T-helper 2 cell treated with Interferon-gamma antibody and Interleukin-4, amounts not matched to agents 5 μg/mL and 100 μg/mL, for 36 hours (primary cell): ENCODE data around the gene DNTT.

ENCODE experiments used
- DNase-seq: peaks from one replicate; pipeline ENCODE4 v3.0.0; 2021; ENCODE audit warnings: low spot score
- H3K27ac Mint-ChIP-seq: one replicate; pipeline ENCODE4 v1.8.0; 2021; ENCODE audit warnings: mild to moderate bottlenecking, mixed read lengths
- H3K27me3 Mint-ChIP-seq: one replicate; pipeline ENCODE4 v1.8.0; 2021; ENCODE audit warnings: low read depth, mixed read lengths
- H3K36me3 Mint-ChIP-seq: one replicate; pipeline ENCODE4 v1.8.0; 2021; ENCODE audit warnings: low read depth, mixed read lengths
- H3K4me1 Mint-ChIP-seq: one replicate; pipeline ENCODE4 v1.8.0; 2021; ENCODE audit warnings: low read depth, mixed read lengths
- H3K4me3 Mint-ChIP-seq: one replicate; pipeline ENCODE4 v1.8.0; 2022; ENCODE audit warnings: mild to moderate bottlenecking, moderate library complexity, mixed read lengths
- H3K9me3 Mint-ChIP-seq: one replicate; pipeline ENCODE4 v1.8.0; 2021; ENCODE audit warnings: mixed read lengths

The DNTT gene

DNA sequence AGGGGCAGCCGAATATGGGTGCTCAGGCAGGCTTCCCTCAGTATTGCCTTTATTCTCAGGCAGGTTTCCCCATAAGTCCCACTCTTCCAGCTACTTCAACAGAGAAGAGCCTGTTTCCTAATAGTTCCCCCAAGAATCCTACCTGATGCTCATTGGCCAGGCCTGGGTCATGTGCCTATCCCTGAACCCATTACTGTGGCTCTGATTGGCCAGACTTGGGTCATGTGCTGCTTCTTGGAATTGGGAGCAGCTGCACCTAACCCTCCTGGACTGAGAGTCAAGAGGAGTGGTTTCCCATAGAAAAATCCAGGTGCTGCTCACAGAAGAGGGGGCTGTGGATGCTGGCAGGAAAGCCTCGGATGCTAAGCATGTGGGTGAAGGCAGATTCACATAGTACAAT, 32.9 kb downstream of the DNTT start:
- H3K36me3 Mint-ChIP-seq, result no peaks in the 10 kb centered on the region
- H3K27me3 Mint-ChIP-seq, result peaks cover 37% of the 10 kb centered on the region
- no peaks in the 10 kb centered on the region for H3K9me3 Mint-ChIP-seq
- H3K4me1 Mint-ChIP-seq, result peaks cover 12% of the 10 kb centered on the region
- no peak overlapping the region for H3K4me3 Mint-ChIP-seq
- DNase-seq, result no peak
- H3K27ac Mint-ChIP-seq, result no peak overlapping the region

DNA sequence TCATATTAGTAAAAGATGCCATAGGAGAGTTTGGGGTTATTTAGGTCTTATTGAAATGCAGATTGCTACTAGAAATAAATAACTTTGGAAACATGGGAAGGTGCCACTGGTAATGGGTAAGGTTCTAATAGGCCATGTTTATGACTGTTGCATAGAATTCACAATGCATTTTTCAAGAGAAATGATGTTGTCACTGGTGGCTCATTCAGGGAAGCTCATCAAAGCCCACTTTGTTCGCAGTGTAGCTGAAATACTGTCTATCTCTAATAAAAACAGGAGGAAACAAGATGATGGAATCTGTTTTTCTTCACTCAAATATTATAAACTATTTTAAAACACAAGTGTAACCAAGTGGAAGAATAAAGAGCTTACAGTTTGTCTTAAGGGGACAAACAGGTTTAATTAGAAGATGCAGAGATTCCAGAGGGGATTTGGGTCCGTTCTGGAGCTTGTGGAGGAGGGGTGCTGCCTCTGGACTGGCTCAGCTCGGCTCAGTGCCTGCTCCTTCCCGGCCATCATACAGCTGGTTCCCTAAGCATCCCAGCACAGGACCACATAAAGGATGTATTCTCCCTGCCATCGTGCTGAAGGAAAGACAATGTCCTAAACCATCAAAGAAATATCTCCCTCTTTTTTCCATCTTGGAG, 34.2 kb downstream of the DNTT start:
- Mint-ChIP-seq H3K27ac (no peak overlapping the region), H3K4me1 (peaks cover 6% of the 10 kb centered on the region), H3K9me3 (no peaks in the 10 kb centered on the region), H3K4me3 (no peak overlapping the region), H3K27me3 (peaks cover 25% of the 10 kb centered on the region), H3K36me3 (no peaks in the 10 kb centered on the region)
- DNase-seq, result no peak

- DNase-seq, result no peak
- no peak overlapping the region for H3K4me3 Mint-ChIP-seq
- H3K9me3 Mint-ChIP-seq, result no peaks in the 10 kb centered on the region
- H3K27ac Mint-ChIP-seq, result no peak overlapping the region
- peaks cover 18% of the 10 kb centered on the region for H3K27me3 Mint-ChIP-seq
- H3K4me1 Mint-ChIP-seq, result peaks cover 3% of the 10 kb centered on the region
- H3K36me3 Mint-ChIP-seq, result no peaks in the 10 kb centered on the region
These were observed 35.1 kb downstream of the DNTT start for GRCh38 chr10:96339383-96339782.

DNA sequence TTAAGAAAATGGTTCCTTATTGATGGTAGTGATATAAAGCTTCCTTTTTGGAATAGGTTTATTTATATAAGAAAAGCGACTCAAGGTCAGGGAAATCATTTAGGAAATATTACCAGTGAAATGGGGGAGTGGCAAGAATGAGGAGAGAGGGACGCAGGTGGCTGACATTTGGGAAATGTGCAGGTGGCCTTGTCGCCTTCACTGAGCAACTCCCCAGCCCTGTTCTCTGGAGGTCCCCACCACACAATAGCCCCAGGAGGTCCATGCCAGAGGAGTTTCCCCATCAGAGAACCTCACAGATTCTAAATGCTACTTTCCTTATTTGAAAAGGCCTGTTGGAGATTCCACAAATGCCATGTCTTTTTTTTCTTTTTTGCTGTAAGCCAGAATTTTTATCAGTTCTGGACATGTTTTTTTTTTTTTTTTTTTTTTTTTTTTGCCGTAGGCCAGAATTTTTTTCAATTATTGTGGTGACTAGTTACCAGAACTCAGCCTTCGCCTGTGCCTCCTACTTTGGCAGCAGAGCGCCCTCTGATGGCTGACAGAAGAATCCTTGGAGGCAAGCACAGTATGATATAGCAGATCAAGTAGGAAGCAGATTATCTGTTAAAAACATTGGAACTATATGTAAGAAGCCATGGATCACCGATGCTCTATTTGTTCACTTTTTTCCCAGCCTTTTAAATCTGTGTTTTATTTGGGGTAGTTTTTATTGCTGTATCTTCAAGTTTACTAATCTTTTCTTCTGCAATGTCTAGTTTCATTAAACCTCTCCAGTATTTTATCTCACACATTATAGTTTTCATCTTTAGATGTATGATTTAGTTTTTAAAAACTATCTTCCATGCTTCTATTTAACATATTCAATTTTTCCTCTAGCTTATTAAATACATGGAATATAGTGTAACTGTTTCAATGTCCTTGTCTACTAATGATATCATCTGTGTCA, 36.0 kb downstream of the DNTT start:
- Mint-ChIP-seq H3K4me1 (peaks cover 3% of the 10 kb centered on the region), H3K4me3 (no peak overlapping the region), H3K27me3 (peaks cover 18% of the 10 kb centered on the region), H3K27ac (no peak overlapping the region), H3K36me3 (no peaks in the 10 kb centered on the region), H3K9me3 (no peaks in the 10 kb centered on the region)
- peak; percentile 42 for DNase-seq

DNA sequence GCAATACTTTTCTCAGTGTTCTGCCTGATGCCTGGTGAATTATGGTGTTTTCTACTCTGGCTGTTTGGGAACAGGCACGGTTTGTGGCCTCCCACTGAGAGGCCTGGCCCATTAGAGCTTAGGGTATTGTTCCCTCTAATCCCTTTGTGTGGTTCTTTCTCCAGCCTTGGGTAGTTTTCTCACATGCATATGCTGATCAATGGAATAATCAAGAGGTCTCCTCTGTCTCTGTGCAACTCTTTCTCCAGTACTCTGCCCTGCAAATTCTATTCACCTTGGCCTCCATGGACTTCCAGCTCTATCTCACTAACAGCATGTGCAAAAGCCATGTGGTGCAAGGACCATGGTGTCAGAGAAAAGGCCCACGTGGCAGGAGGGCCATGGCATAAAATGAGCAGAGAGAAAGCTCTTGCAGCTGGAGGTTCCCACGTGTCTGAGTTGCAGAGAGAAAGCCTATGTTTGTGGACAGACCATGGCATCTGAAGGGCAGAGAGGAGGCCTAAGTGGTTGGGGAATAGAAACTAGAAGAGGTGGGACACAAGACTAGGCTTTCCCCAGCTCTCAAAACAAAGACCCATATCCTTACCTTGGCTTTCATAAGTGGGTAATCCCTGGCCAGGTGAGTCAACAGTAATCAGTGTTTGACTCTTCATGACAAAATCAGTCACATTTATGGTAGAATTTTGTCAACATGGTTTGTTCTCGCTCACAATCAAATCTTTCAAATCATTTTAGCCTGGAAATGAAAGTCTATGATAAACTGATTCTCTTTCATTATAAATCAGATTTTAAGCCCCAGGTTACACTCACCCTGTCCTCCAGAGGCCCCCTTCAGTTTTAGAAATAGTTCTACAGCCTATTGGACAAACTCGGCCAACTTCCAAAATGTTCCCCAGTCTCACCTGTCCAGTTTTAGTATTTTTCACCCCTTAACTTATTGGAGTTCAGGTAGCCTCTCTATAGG, 37.3 kb downstream of the DNTT start:
- Mint-ChIP-seq H3K36me3 (no peaks in the 10 kb centered on the region), H3K27me3 (peaks cover 25% of the 10 kb centered on the region), H3K4me1 (peaks cover 3% of the 10 kb centered on the region), H3K4me3 (no peak overlapping the region), H3K27ac (no peak overlapping the region), H3K9me3 (peaks cover 8% of the 10 kb centered on the region)
- no peak for DNase-seq

DNA sequence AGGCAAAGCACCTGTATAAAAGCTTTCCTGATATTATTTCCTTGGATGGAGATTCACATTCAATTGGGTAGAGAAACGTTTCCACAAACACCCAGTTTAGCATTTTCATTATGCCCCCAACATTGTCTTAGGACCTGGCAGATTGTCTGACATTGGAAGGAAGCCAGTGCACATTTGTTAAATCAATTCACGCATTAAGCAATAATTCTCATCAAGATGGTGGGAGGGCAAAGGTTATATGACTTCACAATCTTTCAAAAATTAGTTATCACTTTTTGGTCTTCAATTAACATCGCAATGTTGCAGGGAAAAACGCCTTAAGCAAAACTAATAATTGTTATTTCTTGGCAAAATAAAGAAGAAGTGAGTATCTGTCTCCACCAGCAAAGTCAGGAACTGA, 38.2 kb downstream of the DNTT start:
- Mint-ChIP-seq H3K27me3 (peaks cover 24% of the 10 kb centered on the region), H3K4me1 (peaks cover 3% of the 10 kb centered on the region), H3K27ac (no peak overlapping the region), H3K4me3 (no peak overlapping the region), H3K9me3 (peaks cover 9% of the 10 kb centered on the region), H3K36me3 (no peaks in the 10 kb centered on the region)
- DNase-seq, result no peak

- H3K4me1 Mint-ChIP-seq, result peaks cover 3% of the 10 kb centered on the region
- peaks cover 9% of the 10 kb centered on the region for H3K9me3 Mint-ChIP-seq
- no peaks in the 10 kb centered on the region for H3K36me3 Mint-ChIP-seq
- H3K27ac Mint-ChIP-seq, result no peak overlapping the region
- H3K4me3 Mint-ChIP-seq, result no peak overlapping the region
- peaks cover 18% of the 10 kb centered on the region for H3K27me3 Mint-ChIP-seq
- no peak for DNase-seq
These were observed 39.9 kb downstream of the DNTT start for GRCh38 chr10:96344178-96344577.

DNA sequence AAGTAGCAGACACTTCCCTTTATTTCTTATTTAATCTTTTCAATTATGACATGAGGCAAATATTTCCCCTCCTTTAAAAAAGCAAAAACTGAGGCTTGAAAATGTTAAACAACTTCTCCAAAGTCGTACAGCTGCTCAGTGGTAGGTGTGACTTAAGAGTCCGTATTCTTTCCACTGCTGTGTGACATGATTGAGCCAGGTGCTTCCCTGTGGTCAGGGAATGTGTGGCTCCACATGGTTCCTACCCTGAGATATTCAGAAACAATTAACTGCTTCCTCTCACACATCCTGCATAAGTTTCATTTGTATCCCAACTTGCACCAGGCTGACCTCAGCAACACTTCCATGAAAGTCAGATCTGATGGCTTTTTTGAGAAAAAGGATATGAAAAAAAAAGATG, 41.0 kb downstream of the DNTT start:
- peaks cover 9% of the 10 kb centered on the region for H3K9me3 Mint-ChIP-seq
- peaks cover 3% of the 10 kb centered on the region for H3K4me1 Mint-ChIP-seq
- H3K27me3 Mint-ChIP-seq, result peaks cover 19% of the 10 kb centered on the region
- H3K27ac Mint-ChIP-seq, result no peak overlapping the region
- no peak for DNase-seq
- no peaks in the 10 kb centered on the region for H3K36me3 Mint-ChIP-seq
- H3K4me3 Mint-ChIP-seq, result no peak overlapping the region

DNA sequence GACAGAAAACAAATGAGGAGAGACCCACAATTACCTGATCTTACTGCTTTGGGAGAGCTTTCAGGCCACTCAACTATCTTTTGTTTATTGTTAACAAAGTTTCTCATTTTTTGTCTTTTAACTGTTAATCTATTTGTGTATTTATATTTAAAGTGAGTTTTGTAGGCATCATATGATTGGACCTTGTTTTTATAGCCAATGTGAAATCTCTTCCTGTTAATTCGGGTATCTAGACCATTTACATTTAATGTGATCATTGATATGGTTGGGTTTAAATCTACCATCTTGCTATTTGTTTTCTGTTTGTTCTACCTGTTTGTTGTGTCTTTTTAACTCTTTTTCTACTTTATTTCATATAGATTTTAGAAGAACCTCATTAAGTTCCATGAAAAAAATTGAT, 42.1 kb downstream of the DNTT start:
- peaks cover 3% of the 10 kb centered on the region for H3K4me1 Mint-ChIP-seq
- no peaks in the 10 kb centered on the region for H3K36me3 Mint-ChIP-seq
- H3K9me3 Mint-ChIP-seq, result peaks cover 9% of the 10 kb centered on the region
- H3K4me3 Mint-ChIP-seq, result no peak overlapping the region
- no peak for DNase-seq
- H3K27me3 Mint-ChIP-seq, result peaks cover 23% of the 10 kb centered on the region
- no peak overlapping the region for H3K27ac Mint-ChIP-seq

DNA sequence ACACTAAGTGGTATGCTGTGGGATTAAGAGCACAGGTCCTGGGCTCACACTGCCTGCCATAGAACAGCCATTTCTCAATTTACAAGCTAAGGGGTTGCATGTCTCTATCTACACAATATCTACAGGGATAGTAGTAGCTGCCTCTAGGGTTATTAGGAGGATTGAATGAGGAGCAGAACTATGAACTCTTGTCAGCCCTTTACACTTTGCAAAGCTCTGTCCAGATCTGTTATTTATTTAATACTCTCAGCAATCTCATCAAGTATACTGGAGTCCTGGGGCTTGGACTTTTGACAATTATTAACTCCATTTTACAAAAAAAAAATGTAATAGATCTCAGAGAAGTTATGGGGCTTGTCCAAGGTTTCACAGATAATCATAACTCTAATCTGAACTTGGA, 47.8 kb downstream of the DNTT start:
- Mint-ChIP-seq H3K4me1 (no peaks in the 10 kb centered on the region), H3K9me3 (no peaks in the 10 kb centered on the region), H3K27me3 (peaks cover 19% of the 10 kb centered on the region), H3K36me3 (no peaks in the 10 kb centered on the region), H3K27ac (no peak overlapping the region), H3K4me3 (no peak overlapping the region)
- DNase-seq, result no peak

DNA sequence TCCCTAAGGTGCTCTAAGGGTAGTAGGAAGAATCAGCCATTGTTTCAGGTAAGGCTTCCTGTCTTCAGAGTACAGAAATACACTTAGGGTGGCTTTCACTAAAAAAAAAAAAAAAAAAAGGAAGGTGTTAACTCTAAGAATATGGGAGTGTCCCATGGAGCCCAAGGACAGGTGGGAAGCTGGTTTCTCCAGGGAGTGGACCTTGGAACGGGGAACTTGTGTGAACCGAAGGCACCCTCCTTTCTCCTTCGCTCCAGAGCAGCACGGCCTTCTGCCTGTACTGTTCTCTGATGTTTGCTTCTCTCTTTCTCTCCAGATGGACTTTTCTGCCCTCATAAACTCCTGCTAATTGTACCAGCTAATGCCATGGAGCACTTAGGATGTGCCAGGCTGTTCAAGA, 48.3 kb downstream of the DNTT start:
- Mint-ChIP-seq H3K27ac (no peak overlapping the region), H3K36me3 (no peaks in the 10 kb centered on the region), H3K4me3 (no peak overlapping the region), H3K4me1 (no peaks in the 10 kb centered on the region), H3K27me3 (peaks cover 17% of the 10 kb centered on the region), H3K9me3 (no peaks in the 10 kb centered on the region)
- no peak for DNase-seq

DNA sequence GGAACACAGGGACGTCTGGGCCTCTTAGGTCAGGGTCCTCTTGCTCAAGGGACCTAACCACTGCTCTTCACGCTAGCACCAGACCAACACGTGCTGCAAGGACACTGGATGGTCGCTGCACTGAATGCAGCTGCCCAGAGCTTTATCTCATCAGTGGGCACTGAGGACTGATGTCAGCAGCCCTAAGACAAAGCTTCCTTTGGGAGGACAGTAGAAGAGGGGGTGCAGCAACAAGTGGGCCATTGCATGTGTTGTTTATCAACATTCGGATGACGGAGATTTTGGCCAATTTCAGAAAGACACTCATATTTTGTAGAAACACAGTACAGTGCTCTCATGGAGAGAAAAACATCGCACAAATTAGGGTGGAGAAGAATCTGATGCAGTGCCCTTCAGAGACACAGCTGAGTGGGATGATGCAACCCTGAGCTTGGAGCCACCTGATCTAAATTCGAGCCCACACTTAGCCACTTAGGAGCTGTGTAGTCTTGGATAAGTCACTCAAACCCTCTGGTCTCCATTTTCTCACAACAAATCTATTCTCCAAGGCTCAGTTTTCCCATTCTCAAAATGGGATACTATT, 52.9 kb downstream of the DNTT start:
- DNase-seq, result no peak
- H3K36me3 Mint-ChIP-seq, result no peaks in the 10 kb centered on the region
- no peaks in the 10 kb centered on the region for H3K9me3 Mint-ChIP-seq
- H3K4me1 Mint-ChIP-seq, result no peaks in the 10 kb centered on the region
- H3K27ac Mint-ChIP-seq, result no peak overlapping the region
- H3K27me3 Mint-ChIP-seq, result peaks cover 10% of the 10 kb centered on the region
- H3K4me3 Mint-ChIP-seq, result no peak overlapping the region

GRCh38 chr10:96358851-96359540, 54.8 kb downstream of the DNTT start, which contains the start of gene OPALIN:
Gene OPALIN (minus strand): TSS chr10:96359002. CDS start chr10:96358896, 106 bp downstream.
- Mint-ChIP-seq H3K27ac (no peak within 1 kb of the TSS), H3K27me3 (peaks cover 10% of the 10 kb centered on the region), H3K4me1 (no peaks in the 10 kb centered on the region), H3K36me3 (no peaks in the 10 kb centered on the region), H3K9me3 (no peaks in the 10 kb centered on the region), H3K4me3 (no peak within 1 kb of the TSS)
- DNase-seq, result no peak
